DMS53 treated with DMSO at 0.1 percent for 48 hours (cell line): ENCODE results near the gene CEACAM18.
"Not testable (repeated sequence)": the region's sequence is repeated elsewhere in the genome, so short reads cannot be mapped to it uniquely, and the experiment has no call there.

Experiments
- DNase-seq: peaks from one replicate; lab custom pipeline; 2025; ENCODE audit not compliant: unreplicated experiment; lab: John Stamatoyannopoulos, UW

CEACAM18 gene

DNA sequence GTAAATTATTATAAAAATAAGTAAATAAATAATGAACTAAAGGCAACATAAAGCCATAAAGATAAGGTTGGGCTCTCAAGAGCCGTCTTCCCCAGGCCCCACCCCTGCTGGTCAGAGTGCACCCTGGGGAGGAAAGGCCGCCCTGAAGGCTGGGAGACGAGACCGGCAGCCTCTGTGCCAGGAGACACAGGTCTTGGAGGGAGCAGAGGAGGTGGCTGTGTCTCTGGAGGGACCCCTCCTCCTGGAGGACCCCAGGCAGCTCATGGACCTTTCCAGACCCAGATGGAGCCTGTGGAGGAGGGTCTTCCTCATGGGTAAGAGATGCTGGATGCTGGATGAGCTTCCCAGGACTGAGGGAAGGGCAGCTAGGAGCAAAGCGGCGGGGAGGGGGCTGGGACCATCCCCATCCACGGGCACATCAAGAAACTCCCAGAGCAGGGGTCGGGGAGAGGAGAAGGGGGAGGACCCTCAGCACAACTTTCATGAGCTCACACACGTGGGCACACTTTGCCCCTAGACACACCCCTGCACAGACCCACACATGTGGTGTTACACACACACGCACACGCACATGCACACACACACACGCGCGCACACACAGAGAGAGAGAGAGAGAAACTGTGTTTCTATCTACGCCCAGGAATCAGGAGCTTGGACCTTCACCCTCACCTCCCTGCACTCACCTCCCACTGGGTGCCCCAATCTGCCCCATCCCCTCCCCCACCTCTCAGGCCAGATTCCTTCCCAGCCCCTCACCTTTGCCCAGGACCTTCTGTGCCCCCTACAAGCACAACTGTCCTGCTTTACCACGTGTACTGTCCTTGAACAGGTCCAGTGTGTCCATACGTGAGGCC, at the start of gene CEACAM18:
CEACAM18 (plus strand) TSS at position 159 of the 854 bp plus-strand sequence.
- DNase-seq: no peak

GRCh38 chr19:51430221-51430620, 48.1 kb upstream of the CEACAM18 start:
- DNase-seq: no peak

- DNase-seq: no peak
These were observed 47.2 kb upstream of the CEACAM18 start for GRCh38 chr19:51431124-51431523.

DNA sequence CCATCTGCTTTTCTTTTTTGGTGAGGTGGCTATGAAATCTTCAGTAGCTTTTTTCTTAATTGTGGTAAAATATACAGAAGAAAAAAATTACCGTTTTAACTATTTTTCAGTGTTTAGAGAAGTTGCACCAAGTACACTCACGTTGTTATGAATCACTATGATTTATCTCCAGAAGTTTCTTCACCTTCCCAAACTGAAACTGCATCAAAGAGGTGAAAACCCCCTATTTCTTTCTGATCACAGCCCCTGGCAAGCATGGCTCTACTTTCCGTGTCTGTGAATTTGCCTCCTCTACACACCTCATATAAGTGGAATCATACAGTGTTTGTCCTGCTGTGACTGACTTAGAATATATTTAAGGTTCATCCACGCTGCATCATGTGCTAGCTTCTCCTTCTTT, 45.3 kb upstream of the CEACAM18 start:
- DNase-seq: no peak

DNA sequence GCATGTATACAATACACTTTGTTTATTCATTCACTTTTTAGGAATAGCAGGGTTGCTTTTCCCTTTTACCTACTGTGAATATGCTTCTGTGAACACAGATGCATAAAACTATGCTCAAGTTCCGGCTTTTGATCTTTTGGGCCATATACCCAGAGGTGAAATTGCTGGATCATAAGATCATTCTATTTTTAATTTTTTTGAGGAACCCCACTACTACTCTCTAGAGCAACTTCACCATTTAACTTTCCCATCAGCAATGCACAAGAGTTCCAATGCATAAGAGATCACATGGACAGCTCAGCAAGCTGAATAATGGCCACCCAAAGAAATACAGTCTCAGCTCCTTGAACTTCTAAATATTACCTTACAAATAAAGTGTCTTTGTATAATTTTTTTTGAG, 43.9 kb upstream of the CEACAM18 start:
- no peak for DNase-seq

DNA sequence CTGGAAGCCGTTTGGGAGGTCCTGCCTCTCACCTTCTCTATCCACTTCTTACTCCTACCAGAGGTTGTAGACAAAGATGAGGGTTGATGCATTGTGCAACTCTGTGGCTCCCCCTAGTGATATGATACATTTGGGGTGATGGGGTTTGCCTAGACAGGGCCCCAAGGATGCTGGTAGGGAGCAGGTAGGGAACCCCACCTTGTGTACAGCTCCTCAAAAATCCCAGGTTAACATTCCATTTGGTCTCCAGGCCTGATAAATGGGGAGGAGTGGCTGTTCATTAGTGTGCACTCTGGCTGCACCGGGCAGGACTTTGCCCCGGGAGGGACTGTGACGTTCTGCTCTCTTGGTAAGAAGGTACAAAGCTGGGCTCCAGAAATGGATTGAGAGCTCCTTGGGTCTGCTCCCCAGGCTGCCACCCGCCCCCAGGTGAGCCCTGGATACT, 39.3 kb upstream of the CEACAM18 start:
- no peak for DNase-seq

GRCh38 chr19:51440052-51440451, 38.3 kb upstream of the CEACAM18 start:
- DNase-seq: no peak

GRCh38 chr19:51440846-51441409, 37.4 kb upstream of the CEACAM18 start:
- no peak for DNase-seq

DNA sequence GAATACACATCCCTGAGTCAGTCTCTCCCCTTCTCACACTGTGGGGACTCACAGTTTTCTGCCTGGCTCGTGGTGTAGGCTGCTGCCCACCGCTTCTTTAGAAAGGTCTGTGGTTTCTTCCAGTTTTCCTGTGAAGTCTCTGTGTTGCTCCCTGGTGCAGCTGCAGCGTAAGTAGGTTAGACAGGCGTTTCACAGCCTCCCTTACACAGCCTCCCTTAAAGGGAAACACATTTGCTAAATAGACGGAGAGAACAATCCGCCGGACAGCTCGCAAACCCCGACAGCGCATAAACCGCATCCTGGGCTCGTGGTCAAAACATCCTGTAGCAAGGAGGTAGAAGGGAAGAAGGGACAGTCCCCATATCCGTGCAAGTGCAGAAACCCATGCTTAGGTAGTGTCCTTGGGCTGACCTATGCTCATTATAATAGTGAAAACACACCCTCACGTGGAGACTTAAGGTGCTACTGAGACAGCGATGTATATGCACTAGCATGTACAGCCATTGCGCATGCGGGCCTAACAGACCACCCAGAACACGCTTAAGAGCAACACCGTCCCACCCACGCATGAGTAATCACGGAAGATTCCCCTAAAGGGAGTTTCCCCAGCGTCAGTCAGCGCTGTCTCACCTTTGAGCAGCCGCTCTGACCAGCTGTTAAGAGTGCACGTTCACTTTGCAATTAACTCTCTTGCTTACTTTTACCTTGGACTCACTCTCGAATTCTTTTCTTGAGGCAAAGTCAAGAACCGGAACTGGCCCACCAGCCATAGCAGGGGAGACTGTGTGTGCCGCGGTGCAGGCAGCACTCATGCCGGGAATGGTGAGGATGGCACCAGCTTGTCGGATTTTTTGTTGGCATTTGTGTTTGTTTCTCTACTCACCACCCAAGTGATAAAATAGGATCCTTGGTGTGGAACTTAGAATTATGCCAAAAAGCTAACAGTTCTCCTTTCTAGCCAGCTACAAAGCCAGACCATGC, 36.6 kb upstream of the CEACAM18 start:
- no peak for DNase-seq

GRCh38 chr19:51447510-51447909, 30.8 kb upstream of the CEACAM18 start:
- not testable (repeated sequence) for DNase-seq

- DNase-seq: no peak
These were observed 30.3 kb upstream of the CEACAM18 start for GRCh38 chr19:51448011-51448410.

GRCh38 chr19:51448411-51449016, 29.8 kb upstream of the CEACAM18 start:
- DNase-seq: no peak

- no peak for DNase-seq
These were observed 27.5 kb upstream of the CEACAM18 start for GRCh38 chr19:51450730-51451307.

DNA sequence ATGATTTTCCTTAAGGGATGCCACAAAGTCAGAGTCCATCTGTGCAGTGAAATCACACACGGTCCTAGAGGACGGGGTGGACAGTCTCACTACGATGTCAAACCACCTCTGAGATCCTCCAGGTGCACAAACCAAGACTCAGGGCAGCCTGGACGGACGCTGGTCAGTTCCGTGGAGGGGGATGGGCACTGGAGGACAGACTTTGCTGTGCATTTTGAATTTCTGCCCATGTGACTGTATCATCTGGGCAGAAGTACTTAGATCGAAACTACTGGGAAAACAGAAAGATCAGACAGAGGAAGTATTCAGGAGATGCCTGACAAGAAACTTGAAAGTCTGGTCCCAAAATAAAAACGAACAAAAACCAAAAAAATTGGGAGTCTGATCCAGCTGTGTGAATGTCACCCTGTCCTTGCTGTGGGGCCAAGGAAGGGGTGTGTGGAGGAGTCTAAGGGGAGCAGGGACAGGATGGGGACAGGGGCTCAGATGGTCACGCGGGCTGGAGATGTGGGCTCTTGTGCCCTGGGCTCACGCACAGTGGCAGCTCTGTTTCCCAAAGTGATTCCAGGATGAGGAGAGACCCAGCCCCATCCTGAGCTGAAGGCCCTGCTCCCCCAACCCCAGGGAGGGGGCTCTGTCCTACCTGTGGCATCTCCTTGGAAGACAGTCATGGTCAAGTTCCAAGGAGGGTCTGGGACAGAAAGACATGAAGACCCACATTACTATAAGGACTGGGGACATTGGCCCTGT, 21.6 kb upstream of the CEACAM18 start:
- DNase-seq: no peak

DNA sequence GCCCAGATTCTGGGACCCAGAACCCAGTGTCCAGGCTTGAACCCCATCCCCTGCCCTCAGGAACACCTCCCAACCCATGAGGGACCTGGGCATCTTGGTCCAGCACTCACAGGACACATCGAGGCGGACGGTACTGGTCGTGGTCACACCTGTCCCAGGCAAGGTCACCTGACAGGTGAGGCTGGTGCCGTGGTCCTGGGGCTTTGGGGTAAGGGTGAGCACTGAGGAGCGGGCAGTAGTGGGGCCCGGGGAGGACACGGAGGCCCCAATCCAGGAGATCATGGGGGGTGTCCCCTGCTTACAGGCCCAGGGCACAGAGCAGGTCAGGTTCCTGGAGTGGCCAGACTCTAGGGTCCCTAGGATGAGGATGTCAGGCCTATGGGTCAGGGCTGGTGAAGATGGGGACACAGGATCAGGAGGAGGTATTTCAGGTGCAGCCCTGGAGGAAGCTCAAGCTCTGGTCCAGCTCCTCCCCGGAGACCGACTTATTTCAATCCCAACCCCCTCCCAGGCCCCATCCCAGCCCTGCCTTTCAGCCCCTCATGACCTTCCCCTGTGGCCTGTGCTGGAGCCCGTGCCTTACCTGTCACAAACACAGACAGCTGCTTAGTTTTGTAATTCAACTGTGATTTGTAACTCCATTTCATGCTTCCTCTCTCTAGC, 20.9 kb upstream of the CEACAM18 start:
- DNase-seq: no peak

- no peak for DNase-seq
These were observed 20.2 kb upstream of the CEACAM18 start, which contains the start of gene SIGLEC8 for GRCh38 chr19:51458051-51458645. Gene SIGLEC8 (minus strand): TSS chr19:51458454. CDS start chr19:51458387, 67 bp downstream.

GRCh38 chr19:51458899-51459505, 19.3 kb upstream of the CEACAM18 start:
- DNase-seq: no peak
